GM23338 (cell line): ENCODE results near the gene SNRPA1. TPM values are rescaled to one million over a fixed set of nuclear protein-coding genes. Genes with fewer than 3 reads are reported as not detected.

Source experiments
- ATAC-seq: fragments of 200-7000 bp; cut with Tn5 transposase; 3 replicates; pipeline ENCODE4 v1.9.1; 2020
- DNase-seq: peaks from one replicate; pipeline ENCODE4 v3.0.0-alpha.2; 2015; ENCODE audit warnings: low spot score
- H2AFZ ChIP-seq: fragments of 200-600 bp; sonication (generic); 2 replicates; pipeline ENCODE4 v1.8.0; 2016; ENCODE audit warnings: antibody characterized with exemption, mild to moderate bottlenecking, moderate library complexity
- H3F3A ChIP-seq: fragments of 200-600 bp; sonication (generic); replicated peaks from 2 replicates; pipeline ENCODE4 v1.8.0; 2017; ENCODE audit warnings: antibody characterized with exemption, mixed run types, low read depth
- H3K27ac ChIP-seq: fragments of 200-600 bp; sonication (generic); 2 replicates; pipeline ENCODE4 v1.6.1; 2016; ENCODE audit warnings: low read depth
- H3K27me3 ChIP-seq: fragments of 200-600 bp; sonication (generic); 2 replicates; pipeline ENCODE4 v1.8.0; 2016; ENCODE audit warnings: mild to moderate bottlenecking, mixed run types, moderate library complexity; ENCODE audit not compliant: insufficient read depth
- H3K36me3 ChIP-seq: fragments of 200-600 bp; sonication (generic); 2 replicates; pipeline ENCODE4 v1.8.0; 2016; ENCODE audit warnings: mild to moderate bottlenecking; ENCODE audit not compliant: insufficient read depth
- H3K4me1 ChIP-seq: fragments of 200-600 bp; sonication (generic); 2 replicates; pipeline ENCODE4 v1.8.0; 2016; ENCODE audit warnings: mild to moderate bottlenecking, moderate library complexity; ENCODE audit not compliant: insufficient read depth
- H3K4me2 ChIP-seq: fragments of 200-600 bp; sonication (generic); 2 replicates; pipeline ENCODE4 v1.7.1; 2017; ENCODE audit warnings: mixed run types
- H3K4me3 ChIP-seq: fragments of 200-600 bp; sonication (generic); 2 replicates; pipeline ENCODE4 v1.6.1; 2016; ENCODE audit warnings: mixed run types
- H3K79me2 ChIP-seq: fragments of 200-600 bp; sonication (generic); replicated peaks from 2 replicates; pipeline ENCODE4 v1.8.0; 2017; ENCODE audit warnings: mild to moderate bottlenecking; ENCODE audit not compliant: insufficient read depth
- H3K9me2 ChIP-seq: fragments of 200-600 bp; sonication (generic); 2 replicates; pipeline ENCODE4 v1.8.0; 2017; ENCODE audit not compliant: insufficient read depth
- H4K20me1 ChIP-seq: fragments of 200-600 bp; sonication (generic); replicated peaks from 2 replicates; pipeline ENCODE4 v1.8.0; 2017; ENCODE audit warnings: mild to moderate bottlenecking; ENCODE audit not compliant: insufficient read depth
- H3K27ac Mint-ChIP-seq: 2 replicates; pipeline ENCODE4 v1.8.0; 2020; ENCODE audit warnings: inconsistent platforms, mild to moderate bottlenecking, moderate library complexity, mixed read lengths
- H3K27me3 Mint-ChIP-seq: 3 replicates; pipeline ENCODE4 v1.8.0; 2022; ENCODE audit warnings: low read depth, mild to moderate bottlenecking, moderate library complexity, mixed read lengths, inconsistent platforms; ENCODE audit not compliant: insufficient read depth, poor library complexity
- H3K36me3 Mint-ChIP-seq: 3 replicates; pipeline ENCODE4 v1.8.0; 2021; ENCODE audit warnings: low read depth, mild to moderate bottlenecking, inconsistent platforms, moderate library complexity, mixed read lengths
- H3K4me1 Mint-ChIP-seq: 3 replicates; pipeline ENCODE4 v1.8.0; 2020; ENCODE audit warnings: mild to moderate bottlenecking, inconsistent platforms, mixed read lengths
- H3K4me3 Mint-ChIP-seq: 3 replicates; pipeline ENCODE4 v1.8.0; 2021; ENCODE audit warnings: moderate library complexity, mild to moderate bottlenecking, inconsistent platforms, mixed read lengths
- H3K9me3 Mint-ChIP-seq: 3 replicates; pipeline ENCODE4 v1.8.0; 2020; ENCODE audit warnings: moderate library complexity, mild to moderate bottlenecking, inconsistent platforms, mixed read lengths
- CREB1 ChIP-seq: fragments of 250-450 bp; sonication (Bioruptor Pico); IDR thresholded peaks from 2 replicates; pipeline ENCODE4 v1.5.0; 2020; ENCODE audit warnings: low read depth, mild to moderate bottlenecking, moderate library complexity
- EZH2 ChIP-seq: fragments of 200-600 bp; sonication (generic); IDR thresholded peaks from one replicate; pipeline ENCODE4 v1.8.0; 2017; ENCODE audit warnings: antibody characterized with exemption, mild to moderate bottlenecking, low read depth; ENCODE audit not compliant: unreplicated experiment
- EZH2phosphoT487 ChIP-seq: fragments of 200-600 bp; sonication (generic); IDR thresholded peaks from one replicate; pipeline ENCODE4 v1.8.1; 2018; ENCODE audit warnings: antibody characterized with exemption; ENCODE audit not compliant: unreplicated experiment
- JUNB ChIP-seq: IDR thresholded peaks from one replicate; pipeline ENCODE4 v1.6.1; 2016; ENCODE audit warnings: antibody characterized with exemption; ENCODE audit not compliant: unreplicated experiment
- NANOG ChIP-seq: IDR thresholded peaks from 2 replicates; pipeline ENCODE4 v1.6.1; 2016; ENCODE audit warnings: antibody characterized with exemption, borderline replicate concordance
- POLR2AphosphoS5 ChIP-seq: IDR thresholded peaks from 2 replicates; pipeline ENCODE4 v1.6.1; 2016; ENCODE audit warnings: antibody characterized with exemption, low read depth
- STAT1 ChIP-seq: IDR thresholded peaks from one replicate; pipeline ENCODE4 v1.6.1; 2016; ENCODE audit warnings: antibody characterized with exemption; ENCODE audit not compliant: unreplicated experiment
- ZNF114 ChIP-seq: fragments of 250-450 bp; sonication (Bioruptor Pico); IDR thresholded peaks from 2 replicates; pipeline ENCODE4 v1.5.0; 2020; ENCODE audit warnings: mild to moderate bottlenecking, moderate library complexity
- ZNF331 ChIP-seq: fragments of 250-450 bp; sonication (Bioruptor Pico); IDR thresholded peaks from 2 replicates; pipeline ENCODE4 v1.5.0; 2020; ENCODE audit warnings: low read depth, mild to moderate bottlenecking, moderate library complexity
- polyA plus RNA-seq: library from polyadenylated mRNA; unstranded; fragments of >200 nt; fragmentation: Nextera tagmentation; extraction: Ambion mirVana; gene quantifications from 2 replicates; pipeline ENCODE4 v1.2.1, GENCODE V29; 2016
- total RNA-seq: library from RNA; depleted of rRNA; stranded (reverse); fragments of >200 nt; shearing (Covaris generic); gene quantifications from 2 replicates; pipeline ENCODE4 v1.2.3, GENCODE V29; 2014
- TF ChIP-seq, protein P1 (sequence below), 2 experiments: fragments of 200-600 bp in 1 of 2; sonication (generic) in 1 of 2; conservative IDR thresholded peaks; 2 replicates each; pipeline versions ENCODE4 v1.5.1 to v1.6.1; 2016 to 2017; ENCODE audit warnings: antibody characterized with exemption in 2 of 2, low read depth in 2 of 2, mild to moderate bottlenecking in 2 of 2, moderate library complexity in 1 of 2
- TF ChIP-seq, protein P2 (sequence below): IDR thresholded peaks from one replicate; pipeline ENCODE4 v1.6.1; 2018; ENCODE audit warnings: antibody characterized with exemption; ENCODE audit not compliant: unreplicated experiment
- TF ChIP-seq, protein P3 (sequence below): fragments of 250-450 bp; sonication (Bioruptor Pico); IDR thresholded peaks from 2 replicates; pipeline ENCODE4 v1.5.0; 2020; ENCODE audit warnings: mild to moderate bottlenecking, moderate library complexity
- TF ChIP-seq, protein P4 (sequence below): IDR thresholded peaks from 2 replicates; pipeline ENCODE4 v1.6.1; 2016; ENCODE audit warnings: antibody characterized with exemption

Gene SNRPA1
- total and polyA plus RNA-seq, 2 experiments from 2014 or later: 170 to 361 TPM

DNA sequence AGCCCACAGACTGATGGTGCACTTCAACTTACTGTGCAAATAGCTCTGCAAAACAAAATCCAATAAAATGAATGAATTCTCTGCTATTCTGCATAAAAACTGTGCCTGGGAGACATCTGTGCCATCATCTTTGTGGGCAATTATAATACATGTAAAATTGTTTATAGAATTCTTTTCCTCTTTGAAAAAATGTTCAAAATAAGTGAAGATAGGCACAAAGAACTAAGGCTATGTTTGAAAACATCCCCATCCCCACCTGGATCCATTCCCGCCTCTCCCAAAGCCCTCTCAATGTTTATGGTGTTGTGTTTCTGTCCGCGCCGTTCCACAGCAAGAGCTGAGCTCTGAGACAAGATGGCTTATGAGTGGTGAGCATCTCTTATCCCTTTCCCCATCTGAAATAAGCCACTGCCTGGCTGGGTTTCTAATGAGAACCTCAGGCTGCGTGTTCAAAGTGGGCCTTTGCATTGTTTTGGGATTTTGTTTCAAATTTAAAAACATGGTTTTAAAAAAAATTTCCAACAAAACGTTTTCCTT, 22.4 kb upstream of the SNRPA1 start:
- no peaks in the 10 kb centered on the region for H4K20me1 ChIP-seq
- Mint-ChIP-seq H3K9me3 (no peaks in the 10 kb centered on the region; the same call in 2 of the 3 replicates), H3K36me3 (no peaks in the 10 kb centered on the region; the same call in 2 of the 3 replicates), H3K27ac (no peak overlapping the region), H3K27me3 (peaks cover 15% of the 10 kb centered on the region), H3K4me1 (peaks cover 6% of the 10 kb centered on the region; the same call in 2 of the 3 replicates), H3K4me3 (no peak overlapping the region)
- H3K27me3 ChIP-seq: no peaks in the 10 kb centered on the region
- no peaks in the 10 kb centered on the region for H3K9me2 ChIP-seq
- H2AFZ ChIP-seq: no peak overlapping the region
- H3K36me3 ChIP-seq: no peaks in the 10 kb centered on the region
- TF ChIP-seq, protein P1, sequence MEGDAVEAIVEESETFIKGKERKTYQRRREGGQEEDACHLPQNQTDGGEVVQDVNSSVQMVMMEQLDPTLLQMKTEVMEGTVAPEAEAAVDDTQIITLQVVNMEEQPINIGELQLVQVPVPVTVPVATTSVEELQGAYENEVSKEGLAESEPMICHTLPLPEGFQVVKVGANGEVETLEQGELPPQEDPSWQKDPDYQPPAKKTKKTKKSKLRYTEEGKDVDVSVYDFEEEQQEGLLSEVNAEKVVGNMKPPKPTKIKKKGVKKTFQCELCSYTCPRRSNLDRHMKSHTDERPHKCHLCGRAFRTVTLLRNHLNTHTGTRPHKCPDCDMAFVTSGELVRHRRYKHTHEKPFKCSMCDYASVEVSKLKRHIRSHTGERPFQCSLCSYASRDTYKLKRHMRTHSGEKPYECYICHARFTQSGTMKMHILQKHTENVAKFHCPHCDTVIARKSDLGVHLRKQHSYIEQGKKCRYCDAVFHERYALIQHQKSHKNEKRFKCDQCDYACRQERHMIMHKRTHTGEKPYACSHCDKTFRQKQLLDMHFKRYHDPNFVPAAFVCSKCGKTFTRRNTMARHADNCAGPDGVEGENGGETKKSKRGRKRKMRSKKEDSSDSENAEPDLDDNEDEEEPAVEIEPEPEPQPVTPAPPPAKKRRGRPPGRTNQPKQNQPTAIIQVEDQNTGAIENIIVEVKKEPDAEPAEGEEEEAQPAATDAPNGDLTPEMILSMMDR (conservative IDR thresholded peaks at IDR 0.05; ENCODE audit: low read depth in 2 of 2): no peak
- no peak for TF ChIP-seq NANOG
- TF ChIP-seq POLR2AphosphoS5: no peak
- no peak for TF ChIP-seq ZNF114 (CRISPR knock-in tag)
- no peak for TF ChIP-seq JUNB
- TF ChIP-seq EZH2phosphoT487: no peak
- TF ChIP-seq ZNF331 (CRISPR knock-in tag): no peak
- TF ChIP-seq, protein P2, sequence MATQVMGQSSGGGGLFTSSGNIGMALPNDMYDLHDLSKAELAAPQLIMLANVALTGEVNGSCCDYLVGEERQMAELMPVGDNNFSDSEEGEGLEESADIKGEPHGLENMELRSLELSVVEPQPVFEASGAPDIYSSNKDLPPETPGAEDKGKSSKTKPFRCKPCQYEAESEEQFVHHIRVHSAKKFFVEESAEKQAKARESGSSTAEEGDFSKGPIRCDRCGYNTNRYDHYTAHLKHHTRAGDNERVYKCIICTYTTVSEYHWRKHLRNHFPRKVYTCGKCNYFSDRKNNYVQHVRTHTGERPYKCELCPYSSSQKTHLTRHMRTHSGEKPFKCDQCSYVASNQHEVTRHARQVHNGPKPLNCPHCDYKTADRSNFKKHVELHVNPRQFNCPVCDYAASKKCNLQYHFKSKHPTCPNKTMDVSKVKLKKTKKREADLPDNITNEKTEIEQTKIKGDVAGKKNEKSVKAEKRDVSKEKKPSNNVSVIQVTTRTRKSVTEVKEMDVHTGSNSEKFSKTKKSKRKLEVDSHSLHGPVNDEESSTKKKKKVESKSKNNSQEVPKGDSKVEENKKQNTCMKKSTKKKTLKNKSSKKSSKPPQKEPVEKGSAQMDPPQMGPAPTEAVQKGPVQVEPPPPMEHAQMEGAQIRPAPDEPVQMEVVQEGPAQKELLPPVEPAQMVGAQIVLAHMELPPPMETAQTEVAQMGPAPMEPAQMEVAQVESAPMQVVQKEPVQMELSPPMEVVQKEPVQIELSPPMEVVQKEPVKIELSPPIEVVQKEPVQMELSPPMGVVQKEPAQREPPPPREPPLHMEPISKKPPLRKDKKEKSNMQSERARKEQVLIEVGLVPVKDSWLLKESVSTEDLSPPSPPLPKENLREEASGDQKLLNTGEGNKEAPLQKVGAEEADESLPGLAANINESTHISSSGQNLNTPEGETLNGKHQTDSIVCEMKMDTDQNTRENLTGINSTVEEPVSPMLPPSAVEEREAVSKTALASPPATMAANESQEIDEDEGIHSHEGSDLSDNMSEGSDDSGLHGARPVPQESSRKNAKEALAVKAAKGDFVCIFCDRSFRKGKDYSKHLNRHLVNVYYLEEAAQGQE: no peak
- TF ChIP-seq STAT1: no peak
- no peak for TF ChIP-seq EZH2
- TF ChIP-seq, protein P3, sequence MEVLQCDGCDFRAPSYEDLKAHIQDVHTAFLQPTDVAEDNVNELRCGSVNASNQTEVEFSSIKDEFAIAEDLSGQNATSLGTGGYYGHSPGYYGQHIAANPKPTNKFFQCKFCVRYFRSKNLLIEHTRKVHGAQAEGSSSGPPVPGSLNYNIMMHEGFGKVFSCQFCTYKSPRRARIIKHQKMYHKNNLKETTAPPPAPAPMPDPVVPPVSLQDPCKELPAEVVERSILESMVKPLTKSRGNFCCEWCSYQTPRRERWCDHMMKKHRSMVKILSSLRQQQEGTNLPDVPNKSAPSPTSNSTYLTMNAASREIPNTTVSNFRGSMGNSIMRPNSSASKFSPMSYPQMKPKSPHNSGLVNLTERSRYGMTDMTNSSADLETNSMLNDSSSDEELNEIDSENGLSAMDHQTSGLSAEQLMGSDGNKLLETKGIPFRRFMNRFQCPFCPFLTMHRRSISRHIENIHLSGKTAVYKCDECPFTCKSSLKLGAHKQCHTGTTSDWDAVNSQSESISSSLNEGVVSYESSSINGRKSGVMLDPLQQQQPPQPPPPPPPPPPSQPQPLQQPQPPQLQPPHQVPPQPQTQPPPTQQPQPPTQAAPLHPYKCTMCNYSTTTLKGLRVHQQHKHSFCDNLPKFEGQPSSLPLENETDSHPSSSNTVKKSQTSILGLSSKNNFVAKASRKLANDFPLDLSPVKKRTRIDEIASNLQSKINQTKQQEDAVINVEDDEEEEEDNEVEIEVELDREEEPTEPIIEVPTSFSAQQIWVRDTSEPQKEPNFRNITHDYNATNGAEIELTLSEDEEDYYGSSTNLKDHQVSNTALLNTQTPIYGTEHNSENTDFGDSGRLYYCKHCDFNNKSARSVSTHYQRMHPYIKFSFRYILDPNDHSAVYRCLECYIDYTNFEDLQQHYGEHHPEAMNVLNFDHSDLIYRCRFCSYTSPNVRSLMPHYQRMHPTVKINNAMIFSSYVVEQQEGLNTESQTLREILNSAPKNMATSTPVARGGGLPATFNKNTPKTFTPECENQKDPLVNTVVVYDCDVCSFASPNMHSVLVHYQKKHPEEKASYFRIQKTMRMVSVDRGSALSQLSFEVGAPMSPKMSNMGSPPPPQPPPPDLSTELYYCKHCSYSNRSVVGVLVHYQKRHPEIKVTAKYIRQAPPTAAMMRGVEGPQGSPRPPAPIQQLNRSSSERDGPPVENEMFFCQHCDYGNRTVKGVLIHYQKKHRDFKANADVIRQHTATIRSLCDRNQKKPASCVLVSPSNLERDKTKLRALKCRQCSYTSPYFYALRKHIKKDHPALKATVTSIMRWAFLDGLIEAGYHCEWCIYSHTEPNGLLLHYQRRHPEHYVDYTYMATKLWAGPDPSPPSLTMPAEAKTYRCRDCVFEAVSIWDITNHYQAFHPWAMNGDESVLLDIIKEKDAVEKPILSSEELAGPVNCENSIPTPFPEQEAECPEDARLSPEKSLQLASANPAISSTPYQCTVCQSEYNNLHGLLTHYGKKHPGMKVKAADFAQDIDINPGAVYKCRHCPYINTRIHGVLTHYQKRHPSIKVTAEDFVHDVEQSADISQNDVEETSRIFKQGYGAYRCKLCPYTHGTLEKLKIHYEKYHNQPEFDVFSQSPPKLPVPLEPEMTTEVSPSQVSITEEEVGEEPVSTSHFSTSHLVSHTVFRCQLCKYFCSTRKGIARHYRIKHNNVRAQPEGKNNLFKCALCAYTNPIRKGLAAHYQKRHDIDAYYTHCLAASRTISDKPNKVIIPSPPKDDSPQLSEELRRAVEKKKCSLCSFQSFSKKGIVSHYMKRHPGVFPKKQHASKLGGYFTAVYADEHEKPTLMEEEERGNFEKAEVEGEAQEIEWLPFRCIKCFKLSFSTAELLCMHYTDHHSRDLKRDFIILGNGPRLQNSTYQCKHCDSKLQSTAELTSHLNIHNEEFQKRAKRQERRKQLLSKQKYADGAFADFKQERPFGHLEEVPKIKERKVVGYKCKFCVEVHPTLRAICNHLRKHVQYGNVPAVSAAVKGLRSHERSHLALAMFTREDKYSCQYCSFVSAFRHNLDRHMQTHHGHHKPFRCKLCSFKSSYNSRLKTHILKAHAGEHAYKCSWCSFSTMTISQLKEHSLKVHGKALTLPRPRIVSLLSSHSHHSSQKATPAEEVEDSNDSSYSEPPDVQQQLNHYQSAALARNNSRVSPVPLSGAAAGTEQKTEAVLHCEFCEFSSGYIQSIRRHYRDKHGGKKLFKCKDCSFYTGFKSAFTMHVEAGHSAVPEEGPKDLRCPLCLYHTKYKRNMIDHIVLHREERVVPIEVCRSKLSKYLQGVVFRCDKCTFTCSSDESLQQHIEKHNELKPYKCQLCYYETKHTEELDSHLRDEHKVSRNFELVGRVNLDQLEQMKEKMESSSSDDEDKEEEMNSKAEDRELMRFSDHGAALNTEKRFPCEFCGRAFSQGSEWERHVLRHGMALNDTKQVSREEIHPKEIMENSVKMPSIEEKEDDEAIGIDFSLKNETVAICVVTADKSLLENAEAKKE: no peak
- TF ChIP-seq, protein P4, sequence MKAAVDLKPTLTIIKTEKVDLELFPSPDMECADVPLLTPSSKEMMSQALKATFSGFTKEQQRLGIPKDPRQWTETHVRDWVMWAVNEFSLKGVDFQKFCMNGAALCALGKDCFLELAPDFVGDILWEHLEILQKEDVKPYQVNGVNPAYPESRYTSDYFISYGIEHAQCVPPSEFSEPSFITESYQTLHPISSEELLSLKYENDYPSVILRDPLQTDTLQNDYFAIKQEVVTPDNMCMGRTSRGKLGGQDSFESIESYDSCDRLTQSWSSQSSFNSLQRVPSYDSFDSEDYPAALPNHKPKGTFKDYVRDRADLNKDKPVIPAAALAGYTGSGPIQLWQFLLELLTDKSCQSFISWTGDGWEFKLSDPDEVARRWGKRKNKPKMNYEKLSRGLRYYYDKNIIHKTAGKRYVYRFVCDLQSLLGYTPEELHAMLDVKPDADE: no peak
- TF ChIP-seq CREB1 (CRISPR knock-in tag): no peak
- no peaks in the 10 kb centered on the region for H3F3A ChIP-seq
- H3K79me2 ChIP-seq: no peaks in the 10 kb centered on the region
- no peak for DNase-seq
- H3K4me2 ChIP-seq: no peak overlapping the region
- no peak overlapping the region for H3K4me3 ChIP-seq
- no peak overlapping the region for H3K27ac ChIP-seq
- no peaks in the 10 kb centered on the region for H3K4me1 ChIP-seq
- ATAC-seq: no peak
